Measurements from ENCODE around the gene TIMP2. TPM values are rescaled to one million over a fixed set of nuclear protein-coding genes. Genes with fewer than 3 reads are reported as not detected.

TIMP2 gene
- total and polyA plus RNA-seq, 2 of the 13 experiments (the other 11 are each of a cell fraction or from before 2014, with no cell fraction given) = 3.8 to 8.5 TPM

- no peak overlapping the region for H3K9ac ChIP-seq (ENCODE audit: insufficient read depth, low read depth, low read length)
- ChIA-PET POLR2A (no interaction called here), CTCF (ENCODE audit: low intra/inter-chr PET ratio, low total read pairs) (no interaction called here)
- in situ Hi-C loops (cut with HindIII; ENCODE audit: extremely low pct_ligation_motif_present, low pct_unique_long_range_greater_than_20kb) (no loop called here), intact Hi-C loops (cut with micrococcal nuclease; ENCODE audit: unreplicated experiment) (no loop called here)
- no peaks in the 10 kb centered on the region for H3K27me3 ChIP-seq (ENCODE audit: control insufficient read depth in 1 of 2, insufficient read depth in 2 of 2, low read length in 2 of 2)
- no peak overlapping the region for H3K27ac ChIP-seq (ENCODE audit: extremely low read length, insufficient read depth, low read length)
- no peak overlapping the region for H3K4me2 ChIP-seq (ENCODE audit: low read depth, low read length)
- no peaks in the 10 kb centered on the region for H3K4me1 ChIP-seq (ENCODE audit: insufficient read depth, low read length)
- H3K4me3 ChIP-seq (replicated peaks in 1 of 3; ENCODE audit: insufficient read depth in 1 of 3, low read depth in 2 of 3, low read length in 3 of 3) = no peak overlapping the region
- H3K79me2 ChIP-seq (ENCODE audit: insufficient read depth, low read length) = no peaks in the 10 kb centered on the region
- H3K9me3 ChIP-seq (ENCODE audit: low read length) = no peaks in the 10 kb centered on the region
- ATAC-seq = no peak
- H3K36me3 ChIP-seq (replicated peaks in 1 of 2; ENCODE audit: control insufficient read depth in 1 of 2, insufficient read depth in 2 of 2, low read length in 2 of 2) = peaks cover 63 to 93% of the 10 kb centered on the region in 2 experiments
- no peak overlapping the region for H2AFZ ChIP-seq (ENCODE audit: low read length)
- 94% methylated on average over 9 of the region's 9 CpGs for WGBS (ENCODE audit: low lambda C conversion rate)
- BruUV-seq (replicated peaks) = no TSS peak
- TF ChIP-seq ZNF431 (CRISPR knock-in tag; IDR thresholded peaks at IDR 0.05; ENCODE audit: borderline replicate concordance, low read depth) (no peak), SPEN (CRISPR knock-in tag; IDR thresholded peaks at IDR 0.05; ENCODE audit: low read depth) (no peak), CENPT (CRISPR knock-in tag; IDR thresholded peaks at IDR 0.05; ENCODE audit: low read depth) (no peak), CHD4 (IDR thresholded peaks at IDR 0.05; ENCODE audit: borderline replicate concordance, low read length) (no peak), SRSF9 (IDR thresholded peaks at IDR 0.05; ENCODE audit: borderline replicate concordance, insufficient read depth, low read depth, low read length, poor library complexity, severe bottlenecking) (no peak), HMG20A (CRISPR knock-in tag; IDR thresholded peaks at IDR 0.05; ENCODE audit: borderline replicate concordance) (no peak), ESRRA (CRISPR knock-in tag; IDR thresholded peaks at IDR 0.05; ENCODE audit: low read depth) (no peak), ZNF138 (CRISPR knock-in tag; IDR thresholded peaks at IDR 0.05; ENCODE audit: low read depth) (no peak), IRF9 (CRISPR knock-in tag; IDR thresholded peaks at IDR 0.05; ENCODE audit: borderline replicate concordance) (no peak), GZF1 (CRISPR knock-in tag; IDR thresholded peaks at IDR 0.05) (no peak)
- no peak for FAIRE-seq
- DNase-seq (ENCODE audit: low spot score) = no peak
- no peaks in the 10 kb centered on the region for H4K20me1 ChIP-seq (ENCODE audit: insufficient read depth, low read length)
Observed at GRCh38 chr17:78806451-78806850, 118.7 kb downstream of the TIMP2 start.
